ENCODE measurements around the gene PLCL2. TPM values are rescaled to one million over a fixed set of nuclear protein-coding genes. Genes with fewer than 3 reads are reported as not detected.

The PLCL2 gene
- total RNA-seq, 3 donors from 2014 or later (not counting 1 experiment from before 2014, with no cell fraction given), result 71.5 to 94.9 (median 84.7) TPM

DNA sequence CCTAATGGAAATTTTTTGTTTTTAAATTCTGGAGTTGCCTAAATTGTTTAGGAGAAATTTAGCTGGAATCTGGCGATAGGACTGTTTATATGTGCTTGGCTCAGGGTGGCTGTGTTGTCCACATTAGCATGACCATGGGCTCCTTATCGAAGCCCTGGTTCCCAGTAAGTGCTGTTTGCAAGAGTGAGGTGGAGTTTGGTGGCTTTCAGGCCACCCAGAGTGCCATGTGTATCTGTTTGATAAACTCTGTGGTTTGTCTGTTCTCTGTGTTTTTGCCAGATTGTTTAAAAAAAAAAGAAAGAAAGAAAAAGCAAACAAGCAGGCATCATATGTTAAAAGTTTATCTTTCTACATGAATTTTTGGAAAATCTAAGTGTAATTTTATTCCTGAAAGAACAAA lies 51.5 kb downstream of the PLCL2 start:
- peak overlapping the region; percentile 85 for H3K4me3 Mint-ChIP-seq
- WGBS (ENCODE audit: insufficient coverage), result 20% methylated on average over 2 of the region's 2 CpGs
- H3K36me3 Mint-ChIP-seq, result no peaks in the 10 kb centered on the region

DNA sequence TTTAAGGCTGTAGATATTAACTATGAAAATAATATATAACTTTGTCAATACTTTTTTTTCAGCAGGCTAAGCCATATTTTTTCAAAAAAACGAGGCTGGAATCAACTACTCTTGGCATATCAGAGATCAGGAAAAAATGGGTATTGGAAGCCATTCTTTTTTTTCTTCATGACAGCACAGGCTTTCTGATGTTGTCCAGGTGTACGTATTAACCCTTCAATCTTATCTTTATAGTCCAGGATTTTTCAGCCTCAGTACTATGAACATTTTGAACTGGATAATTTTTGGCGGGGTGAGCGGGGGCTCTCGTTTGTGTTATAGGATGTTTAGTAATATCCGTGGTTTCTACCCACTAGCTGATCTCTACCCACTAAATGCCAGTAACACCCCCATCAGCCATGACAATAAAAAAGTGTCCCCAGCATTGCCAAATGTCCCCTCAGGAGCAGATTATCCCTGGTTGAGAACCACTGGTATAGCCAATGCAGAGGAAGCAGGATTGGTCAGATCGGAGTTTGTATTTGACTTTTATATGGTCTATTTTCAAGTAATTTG lies 52.0 kb downstream of the PLCL2 start:
- H3K27ac ChIP-seq (ENCODE audit: low read length), result no peak overlapping the region
- Mint-ChIP-seq H3K9me3 (no peaks in the 10 kb centered on the region), H3K27ac (peak overlapping the region; percentile 63 to 80), H3K27me3 (ENCODE audit: low read depth in 2 of 2) (no peaks in the 10 kb centered on the region), H3K4me3 (peak overlapping the region; percentile 85), H3K36me3 (no peaks in the 10 kb centered on the region), H3K4me1 (peaks cover 88 to 96% of the 10 kb centered on the region in 2 donors)
- TF ChIP-seq, protein P1, sequence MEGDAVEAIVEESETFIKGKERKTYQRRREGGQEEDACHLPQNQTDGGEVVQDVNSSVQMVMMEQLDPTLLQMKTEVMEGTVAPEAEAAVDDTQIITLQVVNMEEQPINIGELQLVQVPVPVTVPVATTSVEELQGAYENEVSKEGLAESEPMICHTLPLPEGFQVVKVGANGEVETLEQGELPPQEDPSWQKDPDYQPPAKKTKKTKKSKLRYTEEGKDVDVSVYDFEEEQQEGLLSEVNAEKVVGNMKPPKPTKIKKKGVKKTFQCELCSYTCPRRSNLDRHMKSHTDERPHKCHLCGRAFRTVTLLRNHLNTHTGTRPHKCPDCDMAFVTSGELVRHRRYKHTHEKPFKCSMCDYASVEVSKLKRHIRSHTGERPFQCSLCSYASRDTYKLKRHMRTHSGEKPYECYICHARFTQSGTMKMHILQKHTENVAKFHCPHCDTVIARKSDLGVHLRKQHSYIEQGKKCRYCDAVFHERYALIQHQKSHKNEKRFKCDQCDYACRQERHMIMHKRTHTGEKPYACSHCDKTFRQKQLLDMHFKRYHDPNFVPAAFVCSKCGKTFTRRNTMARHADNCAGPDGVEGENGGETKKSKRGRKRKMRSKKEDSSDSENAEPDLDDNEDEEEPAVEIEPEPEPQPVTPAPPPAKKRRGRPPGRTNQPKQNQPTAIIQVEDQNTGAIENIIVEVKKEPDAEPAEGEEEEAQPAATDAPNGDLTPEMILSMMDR (IDR thresholded peaks at IDR 0.05), result no peak
- no peak for DNase-seq
- peak in 2 of 3 donors; percentile 16 to 28 for ATAC-seq
- intact Hi-C loops (cut with micrococcal nuclease), result loop anchor here (5.0 kb wide), 1 partner anchor 34 kb away; no protein-coding TSS in a partner anchor
- H3K27me3 ChIP-seq (ENCODE audit: control insufficient read depth, insufficient read depth, low read length), result no peaks in the 10 kb centered on the region
- H3K9me3 ChIP-seq (ENCODE audit: control insufficient read depth, insufficient read depth, low read length), result no peaks in the 10 kb centered on the region
- 65% methylated on average over 3 of the region's 7 CpGs for WGBS (ENCODE audit: insufficient coverage)
- H3K36me3 ChIP-seq (ENCODE audit: control insufficient read depth, insufficient read depth, low read length), result no peaks in the 10 kb centered on the region
- peaks cover 43% of the 10 kb centered on the region for H3K4me1 ChIP-seq (ENCODE audit: control insufficient read depth, insufficient read depth, low read length)
- no peak overlapping the region for H3K4me3 ChIP-seq (ENCODE audit: low read length)

More for the DNA sequence above, 51.5 kb downstream of the PLCL2 start:
- no peaks in the 10 kb centered on the region for H3K9me3 ChIP-seq (ENCODE audit: control insufficient read depth, insufficient read depth, low read length)
- H3K27ac ChIP-seq (ENCODE audit: low read length), result no peak overlapping the region
- intact Hi-C loops (cut with micrococcal nuclease), result loop anchor here (5.0 kb wide), 1 partner anchor 34 kb away; no protein-coding TSS in a partner anchor
- H3K27me3 Mint-ChIP-seq (ENCODE audit: low read depth in 2 of 2), result no peaks in the 10 kb centered on the region
- peaks cover 88 to 96% of the 10 kb centered on the region in 2 donors for H3K4me1 Mint-ChIP-seq
- peaks cover 39% of the 10 kb centered on the region for H3K4me1 ChIP-seq (ENCODE audit: control insufficient read depth, insufficient read depth, low read length)
- DNase-seq (peak in 1 of 2 donors; percentile 59), ATAC-seq (peak; percentile 46 to 72 (median 60))
- H3K9me3 Mint-ChIP-seq, result no peaks in the 10 kb centered on the region
- H3K36me3 ChIP-seq (ENCODE audit: control insufficient read depth, insufficient read depth, low read length), result no peaks in the 10 kb centered on the region
- H3K27me3 ChIP-seq (ENCODE audit: control insufficient read depth, insufficient read depth, low read length), result no peaks in the 10 kb centered on the region
- H3K4me3 ChIP-seq (ENCODE audit: low read length), result no peak overlapping the region
- H3K27ac Mint-ChIP-seq, result peak overlapping the region; percentile 63 to 80
- TF ChIP-seq, protein P1 (IDR thresholded peaks at IDR 0.05), result no peak

DNA sequence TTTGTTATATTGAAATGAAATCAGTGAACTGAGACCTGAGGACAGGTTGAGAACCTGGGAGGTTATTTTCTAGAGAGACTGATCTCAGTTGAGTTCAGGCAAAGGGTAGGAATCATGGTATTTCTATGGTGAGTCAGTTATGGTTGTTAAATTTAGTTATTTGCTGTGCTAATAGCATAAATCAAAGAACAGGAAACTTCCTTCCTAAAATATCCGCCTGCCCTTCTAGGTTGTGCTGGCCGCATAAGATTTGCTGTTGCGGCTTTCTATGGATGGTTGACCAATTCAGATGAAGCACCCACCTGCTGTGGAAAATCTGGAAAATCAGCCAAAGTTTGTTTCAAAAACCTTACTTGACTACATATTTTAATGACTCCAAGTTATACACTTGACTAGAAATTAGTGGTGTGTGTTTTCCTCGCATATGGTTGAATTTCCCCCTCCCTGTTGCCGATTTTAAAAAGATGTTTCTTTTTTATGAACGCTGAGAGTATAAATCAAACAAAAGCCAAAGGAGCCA lies 52.6 kb downstream of the PLCL2 start:
- TF ChIP-seq, protein P1 (IDR thresholded peaks at IDR 0.05), result no peak
- no peak overlapping the region for H3K27ac ChIP-seq (ENCODE audit: low read length)
- ATAC-seq, result no peak
- Mint-ChIP-seq H3K27me3 (ENCODE audit: low read depth in 2 of 2) (no peaks in the 10 kb centered on the region), H3K4me3 (peak overlapping the region; percentile 85), H3K4me1 (peaks cover 86 to 96% of the 10 kb centered on the region in 2 donors), H3K9me3 (no peaks in the 10 kb centered on the region), H3K27ac (peak overlapping the region; percentile 63 to 80), H3K36me3 (no peaks in the 10 kb centered on the region)
- no peaks in the 10 kb centered on the region for H3K27me3 ChIP-seq (ENCODE audit: control insufficient read depth, insufficient read depth, low read length)
- DNase-seq, result no peak
- 60% methylated on average over 5 of the region's 6 CpGs for WGBS (ENCODE audit: insufficient coverage)
- no peak overlapping the region for H3K4me3 ChIP-seq (ENCODE audit: low read length)
- intact Hi-C loops (cut with micrococcal nuclease), result loop anchor here (5.0 kb wide), 1 partner anchor 35 kb away; no protein-coding TSS in a partner anchor
- no peaks in the 10 kb centered on the region for H3K9me3 ChIP-seq (ENCODE audit: control insufficient read depth, insufficient read depth, low read length)
- H3K36me3 ChIP-seq (ENCODE audit: control insufficient read depth, insufficient read depth, low read length), result no peaks in the 10 kb centered on the region
- peaks cover 44% of the 10 kb centered on the region for H3K4me1 ChIP-seq (ENCODE audit: control insufficient read depth, insufficient read depth, low read length)
